ENCODE data around the gene COL8A2.
A peak's percentile ranks its signal among the peaks of the same experiment; 100 is the strongest.
"Not testable (repeated sequence)": the region's sequence is repeated elsewhere in the genome, so short reads cannot be mapped to it uniquely, and the experiment has no call there.

COL8A2 gene

DNA sequence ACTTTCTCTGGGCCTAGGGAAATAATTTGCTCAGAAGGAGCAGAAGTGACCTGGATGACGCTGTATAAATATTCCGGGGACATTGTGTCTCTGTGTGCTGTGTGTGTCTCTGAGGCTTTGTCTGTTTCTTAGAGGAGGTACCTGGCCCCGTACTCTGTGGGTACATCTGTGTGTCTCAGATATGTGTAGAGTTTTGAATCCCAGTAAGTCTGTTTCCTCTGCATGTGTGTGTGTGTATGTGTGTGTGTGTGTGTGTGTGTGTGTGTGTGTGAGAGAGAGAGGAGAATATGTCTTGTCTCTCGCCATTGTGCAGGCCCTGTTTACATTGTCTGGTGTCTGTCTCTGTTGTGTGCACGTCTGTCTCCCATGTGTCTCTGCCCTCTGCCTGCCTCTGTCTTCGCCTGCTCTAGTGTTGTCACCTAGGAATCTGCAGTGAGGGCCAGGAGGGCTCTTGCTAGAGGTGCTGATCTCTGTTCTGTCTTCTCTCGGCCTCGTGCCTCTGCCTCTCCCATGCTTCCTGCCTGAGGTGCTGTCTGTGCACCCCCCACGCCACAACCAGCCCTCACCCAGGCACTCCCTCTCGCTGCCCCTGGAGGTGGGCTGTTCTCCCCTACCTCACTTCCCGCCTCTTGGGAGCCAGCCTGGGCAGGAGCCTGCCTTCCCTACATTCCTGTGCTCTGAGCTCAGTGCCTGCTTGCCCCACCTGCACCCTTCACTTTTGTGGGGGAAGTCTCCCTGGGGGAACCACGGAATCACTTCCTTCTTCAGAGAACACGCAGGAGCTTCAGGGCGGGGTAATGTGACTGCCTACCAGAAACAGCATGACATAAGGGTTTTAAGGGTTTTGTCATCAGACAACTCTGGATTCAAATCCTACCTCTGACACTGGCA is 36.9 kb upstream of the COL8A2 start:
- H3K27me3 Mint-ChIP-seq: no peaks in the 10 kb centered on the region
- ATAC-seq (replicated peaks): peak; percentile 64
- peak overlapping the region; percentile 97 to 99 for H3K27ac Mint-ChIP-seq
- peak overlapping the region; percentile 82 for H3K4me3 Mint-ChIP-seq
- H3K9me3 Mint-ChIP-seq: no peaks in the 10 kb centered on the region
- peaks cover 37% of the 10 kb centered on the region for H3K36me3 Mint-ChIP-seq (ENCODE audit: insufficient read depth)
- peaks cover 67 to 77% of the 10 kb centered on the region in 2 donors for H3K4me1 Mint-ChIP-seq (ENCODE audit: low read depth in 2 of 2)
- peak; percentile 30 to 51 (median 41) for DNase-seq

DNA sequence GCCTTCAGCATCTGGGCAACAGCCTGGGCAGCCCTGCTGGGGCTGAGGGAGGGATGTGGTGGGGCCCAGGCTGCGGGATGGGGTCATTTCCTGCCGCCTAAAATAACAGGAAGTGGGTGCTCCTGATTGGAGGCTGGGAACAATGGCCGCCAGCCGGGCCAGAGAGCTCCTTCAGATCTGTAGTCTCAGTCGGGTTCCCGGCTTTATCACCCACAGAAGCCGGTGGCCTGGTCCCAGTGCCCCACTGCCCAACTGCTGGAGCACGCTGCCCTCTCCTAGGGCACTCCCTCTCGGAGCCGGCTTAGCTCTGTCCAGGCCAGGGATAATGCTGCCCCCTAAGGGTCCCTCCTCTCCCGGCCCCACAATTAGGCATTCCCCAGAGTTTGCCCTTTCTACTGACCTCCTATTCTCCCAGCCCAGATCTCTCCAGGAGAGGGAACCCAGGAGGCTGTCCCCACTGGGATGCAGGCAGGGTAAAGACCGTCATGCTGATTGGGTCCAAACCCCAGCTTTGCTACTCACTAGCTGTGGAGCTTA is 36.0 kb upstream of the COL8A2 start:
- Mint-ChIP-seq H3K36me3 (ENCODE audit: insufficient read depth) (peaks cover 34% of the 10 kb centered on the region), H3K4me3 (peak overlapping the region; percentile 82), H3K27ac (peak overlapping the region; percentile 97 to 99), H3K9me3 (no peaks in the 10 kb centered on the region), H3K4me1 (ENCODE audit: low read depth in 2 of 2) (peaks cover 61 to 69% of the 10 kb centered on the region in 2 donors), H3K27me3 (no peaks in the 10 kb centered on the region)
- DNase-seq (peak; percentile 34 to 52 (median 43)), ATAC-seq (replicated peaks) (peak; percentile 43)

DNA sequence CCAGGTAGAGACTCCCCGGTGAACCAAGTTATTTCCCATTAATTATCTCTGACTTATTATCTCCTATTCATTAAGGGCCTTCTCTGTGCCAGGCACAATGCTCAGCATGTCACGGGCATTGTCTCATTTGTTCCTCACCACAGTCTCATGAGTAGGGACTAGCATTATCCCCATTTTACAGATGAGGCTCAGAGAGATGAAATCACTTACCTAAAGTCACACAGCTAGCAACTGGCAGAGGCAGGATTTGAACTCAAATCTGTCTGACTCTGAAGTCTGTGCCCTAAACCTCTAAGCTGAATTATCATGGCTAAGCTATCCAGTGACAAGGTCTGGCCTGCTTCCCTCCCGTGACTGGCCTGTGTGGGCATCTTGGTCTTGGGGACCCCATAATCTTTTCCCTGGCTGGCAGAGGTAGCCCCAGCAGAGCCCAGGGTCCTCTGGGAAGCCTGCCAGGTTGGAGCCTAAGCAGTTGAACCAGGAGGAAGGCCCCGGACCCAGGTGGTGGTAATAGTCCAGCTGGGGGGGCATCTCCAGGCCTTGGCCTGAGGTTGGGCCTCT is 35.4 kb upstream of the COL8A2 start:
- ATAC-seq (replicated peaks): no peak
- Mint-ChIP-seq H3K9me3 (no peaks in the 10 kb centered on the region), H3K27me3 (no peaks in the 10 kb centered on the region), H3K27ac (peak overlapping the region; percentile 97 to 99), H3K36me3 (ENCODE audit: insufficient read depth) (peaks cover 33% of the 10 kb centered on the region), H3K4me3 (peak overlapping the region; percentile 82), H3K4me1 (ENCODE audit: low read depth in 2 of 2) (peaks cover 58 to 66% of the 10 kb centered on the region in 2 donors)
- DNase-seq: no peak

DNA sequence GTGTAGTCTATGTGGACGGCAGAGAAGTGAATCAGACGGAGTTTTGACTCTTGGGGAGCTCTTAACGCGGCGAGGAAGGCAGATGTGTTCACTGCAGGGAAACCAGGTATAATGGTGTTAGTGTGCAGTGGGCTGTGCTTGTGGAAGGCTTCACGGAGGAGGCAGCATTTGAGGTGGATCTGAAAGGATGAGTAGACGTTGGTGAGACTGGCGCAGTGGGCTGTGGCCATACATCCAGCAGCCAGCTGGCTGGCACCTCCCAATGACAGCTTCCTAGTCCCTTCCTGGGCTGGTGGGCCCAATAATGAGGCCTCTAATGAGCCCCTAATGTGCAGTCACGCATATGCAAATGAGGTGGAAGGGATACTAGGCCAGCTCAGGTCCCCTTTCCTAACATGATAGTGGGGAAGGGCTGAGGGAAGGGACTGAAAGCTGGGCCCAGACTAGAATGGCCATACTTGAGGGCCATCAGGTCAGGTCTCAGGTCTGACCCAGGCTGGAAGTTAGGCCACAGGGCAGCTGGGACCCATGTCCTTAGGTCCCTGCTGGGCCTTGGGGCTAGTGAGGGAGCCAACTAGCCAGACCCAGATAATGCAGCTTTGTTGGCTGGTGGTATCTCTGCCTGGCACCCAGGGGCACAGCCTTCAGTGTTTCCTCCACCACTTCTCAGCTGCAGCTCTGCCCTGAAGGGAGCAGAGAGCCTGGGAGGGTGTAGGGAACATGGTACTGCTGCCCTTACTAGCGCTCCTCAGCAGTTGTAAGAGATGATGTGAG is 34.8 kb upstream of the COL8A2 start:
- no peaks in the 10 kb centered on the region for H3K9me3 Mint-ChIP-seq
- H3K4me1 Mint-ChIP-seq (ENCODE audit: low read depth in 2 of 2): peaks cover 58 to 68% of the 10 kb centered on the region in 2 donors
- H3K27ac Mint-ChIP-seq: peak overlapping the region; percentile 97 to 99
- H3K27me3 Mint-ChIP-seq: no peaks in the 10 kb centered on the region
- H3K36me3 Mint-ChIP-seq (ENCODE audit: insufficient read depth): peaks cover 30% of the 10 kb centered on the region
- no peak for DNase-seq
- peak overlapping the region; percentile 82 for H3K4me3 Mint-ChIP-seq
- ATAC-seq (replicated peaks): no peak

DNA sequence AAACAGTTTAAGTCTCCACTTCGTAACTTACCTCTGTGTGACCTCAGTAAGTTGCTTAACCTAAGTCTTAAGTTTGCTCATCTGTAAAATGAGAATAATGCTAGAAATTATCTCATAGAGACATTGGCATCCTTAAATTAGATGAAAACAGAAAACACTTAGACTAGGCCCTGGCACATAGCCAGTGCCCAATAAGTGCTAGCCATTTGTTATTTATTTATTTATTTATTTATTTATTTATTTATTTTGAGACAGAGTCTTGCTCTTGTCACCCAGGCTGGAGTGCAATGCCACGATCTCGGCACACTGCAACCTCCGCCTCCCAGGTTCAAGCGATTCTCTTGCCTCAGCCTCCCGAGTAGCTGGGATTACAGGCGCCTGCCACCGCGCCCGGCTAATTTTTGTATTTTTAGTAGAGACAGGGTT is 33.8 kb upstream of the COL8A2 start:
- Mint-ChIP-seq H3K4me3 (peak overlapping the region; percentile 93 to 95), H3K27ac (peak overlapping the region; percentile 97 to 99), H3K36me3 (ENCODE audit: insufficient read depth) (peaks cover 30% of the 10 kb centered on the region), H3K4me1 (ENCODE audit: low read depth in 2 of 2) (peaks cover 56 to 66% of the 10 kb centered on the region in 2 donors)
- not testable (repeated sequence) for H3K9me3 Mint-ChIP-seq; H3K27me3 Mint-ChIP-seq; DNase-seq; ATAC-seq (replicated peaks)

DNA sequence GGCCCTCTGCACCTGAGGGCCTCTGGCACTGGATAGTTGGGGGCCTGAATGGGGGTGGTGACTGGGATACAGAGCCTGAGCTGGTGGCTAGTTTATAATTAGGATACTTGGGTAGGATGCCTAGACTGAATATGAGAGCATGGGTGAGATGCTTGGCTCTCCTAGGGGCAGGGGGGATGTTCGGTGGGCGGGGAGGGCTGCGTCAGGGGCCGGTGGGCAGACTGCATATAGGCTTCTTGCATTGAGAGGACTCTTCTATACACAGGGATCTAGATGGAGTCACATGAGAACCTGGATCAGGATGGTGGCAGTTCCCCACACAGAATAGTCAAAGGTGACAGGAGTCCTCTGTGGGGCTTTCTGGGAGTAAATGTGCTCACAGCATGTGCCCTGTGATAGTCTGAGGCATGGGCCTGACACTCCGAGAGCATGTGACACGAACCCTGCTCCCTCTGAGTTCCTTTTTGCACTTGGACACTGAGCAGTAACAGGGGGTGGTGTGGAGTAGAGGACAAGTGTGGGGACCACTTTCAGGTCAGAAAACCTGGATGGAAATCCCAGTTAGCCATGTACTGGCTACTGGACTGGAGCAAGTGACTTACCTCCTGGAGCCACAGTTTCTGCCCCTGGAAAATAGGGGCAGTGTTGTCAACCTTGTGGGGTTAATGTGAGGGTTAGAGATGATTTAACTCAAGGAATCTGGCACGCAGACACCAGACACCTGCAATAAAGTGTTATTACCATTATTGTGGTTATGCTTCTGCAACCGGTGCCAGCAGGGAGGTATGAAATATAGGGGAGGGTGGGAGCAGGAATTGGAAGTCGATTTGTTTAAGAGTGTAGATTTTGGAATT is 33.2 kb upstream of the COL8A2 start:
- peak overlapping the region; percentile 93 to 96 for H3K27ac Mint-ChIP-seq
- DNase-seq: no peak
- no peaks in the 10 kb centered on the region for H3K9me3 Mint-ChIP-seq
- H3K4me3 Mint-ChIP-seq: peak overlapping the region; percentile 93 to 95
- H3K36me3 Mint-ChIP-seq (ENCODE audit: insufficient read depth): peaks cover 30% of the 10 kb centered on the region
- ATAC-seq (replicated peaks): no peak
- H3K27me3 Mint-ChIP-seq: no peaks in the 10 kb centered on the region
- H3K4me1 Mint-ChIP-seq (ENCODE audit: low read depth in 2 of 2): peaks cover 61 to 64% of the 10 kb centered on the region in 2 donors

DNA sequence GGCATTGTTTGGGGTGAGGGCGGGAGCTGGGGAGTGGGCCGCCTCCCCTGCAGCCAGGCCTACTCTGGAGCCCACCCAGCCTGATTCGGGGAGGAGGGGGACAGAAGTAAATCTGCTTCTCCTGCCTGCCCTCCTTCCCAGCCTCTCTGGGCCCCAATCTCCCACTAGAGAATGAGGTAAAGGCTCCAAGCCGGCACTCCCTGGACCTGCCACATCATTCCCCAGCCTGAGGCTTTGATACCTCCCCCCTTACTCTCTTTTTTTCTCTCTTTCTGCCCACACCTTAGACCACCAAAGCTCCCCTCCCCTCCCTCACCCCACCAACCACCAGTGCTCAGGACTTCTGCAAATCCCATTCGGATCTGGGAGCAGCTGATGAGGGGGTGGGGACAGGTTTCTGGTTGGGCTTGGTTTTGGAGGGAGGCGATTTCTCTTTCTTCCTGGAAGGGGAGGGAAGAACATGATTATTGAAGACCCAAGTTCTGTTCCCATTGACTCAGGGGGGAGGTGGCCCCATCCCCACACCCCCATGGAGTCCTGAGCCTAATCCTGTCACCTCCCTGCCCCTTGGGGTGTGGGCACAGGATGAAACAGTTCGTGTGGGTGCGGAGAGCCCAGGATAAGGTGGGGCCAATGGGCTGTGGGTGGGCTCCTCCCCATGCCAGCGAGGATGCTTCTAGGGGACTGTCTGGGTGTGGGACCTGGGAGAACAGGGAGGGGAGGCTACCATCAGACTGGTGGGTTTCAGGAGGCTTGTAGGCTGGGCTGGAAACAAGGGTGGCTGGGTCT is 32.3 kb upstream of the COL8A2 start:
- Mint-ChIP-seq H3K27ac (peak overlapping the region; percentile 93 to 96), H3K4me3 (peak overlapping the region; percentile 93 to 95), H3K9me3 (no peaks in the 10 kb centered on the region), H3K4me1 (ENCODE audit: low read depth in 2 of 2) (peaks cover 58 to 63% of the 10 kb centered on the region in 2 donors), H3K36me3 (ENCODE audit: insufficient read depth) (peaks cover 28% of the 10 kb centered on the region), H3K27me3 (no peaks in the 10 kb centered on the region)
- DNase-seq (no peak), ATAC-seq (replicated peaks) (no peak)

DNA sequence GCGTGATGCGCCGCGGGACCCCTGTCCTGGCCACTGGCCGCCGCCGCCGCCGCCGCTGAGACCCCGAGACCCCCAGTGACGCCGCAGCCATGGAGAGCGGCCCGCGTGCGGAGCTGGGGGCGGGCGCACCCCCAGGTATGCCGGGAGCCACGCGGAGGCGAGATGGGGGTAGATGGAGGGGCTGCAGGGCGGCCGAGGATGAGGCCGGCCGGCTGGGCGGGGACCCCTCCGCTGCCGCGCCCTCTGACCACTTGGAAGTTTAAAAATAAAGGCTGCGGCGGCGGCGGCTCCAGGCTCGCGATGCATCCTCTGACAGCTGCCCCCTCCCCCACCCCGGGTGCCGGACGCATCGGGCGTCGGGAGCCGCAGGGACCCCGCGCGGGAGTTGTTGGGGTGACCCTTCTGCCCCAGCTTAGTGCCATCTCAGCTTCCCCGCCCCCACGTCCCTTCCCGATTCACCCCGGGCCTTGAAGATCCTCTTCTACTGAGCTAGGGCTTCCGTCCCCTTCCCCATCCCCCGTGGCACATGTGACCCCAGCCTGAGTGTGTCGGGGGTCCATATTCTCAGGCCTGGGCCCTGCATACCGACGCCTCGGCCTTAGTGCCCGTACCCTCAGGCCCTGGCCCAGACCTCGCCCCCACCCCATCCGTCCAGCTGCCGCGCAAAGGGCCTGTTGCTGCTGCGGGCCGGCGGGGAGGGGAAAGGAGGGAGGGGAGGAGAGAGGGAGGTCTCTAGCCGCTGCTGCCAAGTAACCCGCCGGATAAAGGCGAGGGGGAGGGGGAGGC is 31.5 kb upstream of the COL8A2 start:
- Mint-ChIP-seq H3K9me3 (no peaks in the 10 kb centered on the region), H3K4me1 (ENCODE audit: low read depth in 2 of 2) (peaks cover 54 to 63% of the 10 kb centered on the region in 2 donors), H3K27ac (peak overlapping the region; percentile 93 to 96), H3K4me3 (peak overlapping the region; percentile 93 to 95), H3K36me3 (ENCODE audit: insufficient read depth) (peaks cover 20% of the 10 kb centered on the region), H3K27me3 (no peaks in the 10 kb centered on the region)
- ATAC-seq (replicated peaks): no peak
- peak in 2 of 3 experiments; percentile 21 to 41 for DNase-seq

DNA sequence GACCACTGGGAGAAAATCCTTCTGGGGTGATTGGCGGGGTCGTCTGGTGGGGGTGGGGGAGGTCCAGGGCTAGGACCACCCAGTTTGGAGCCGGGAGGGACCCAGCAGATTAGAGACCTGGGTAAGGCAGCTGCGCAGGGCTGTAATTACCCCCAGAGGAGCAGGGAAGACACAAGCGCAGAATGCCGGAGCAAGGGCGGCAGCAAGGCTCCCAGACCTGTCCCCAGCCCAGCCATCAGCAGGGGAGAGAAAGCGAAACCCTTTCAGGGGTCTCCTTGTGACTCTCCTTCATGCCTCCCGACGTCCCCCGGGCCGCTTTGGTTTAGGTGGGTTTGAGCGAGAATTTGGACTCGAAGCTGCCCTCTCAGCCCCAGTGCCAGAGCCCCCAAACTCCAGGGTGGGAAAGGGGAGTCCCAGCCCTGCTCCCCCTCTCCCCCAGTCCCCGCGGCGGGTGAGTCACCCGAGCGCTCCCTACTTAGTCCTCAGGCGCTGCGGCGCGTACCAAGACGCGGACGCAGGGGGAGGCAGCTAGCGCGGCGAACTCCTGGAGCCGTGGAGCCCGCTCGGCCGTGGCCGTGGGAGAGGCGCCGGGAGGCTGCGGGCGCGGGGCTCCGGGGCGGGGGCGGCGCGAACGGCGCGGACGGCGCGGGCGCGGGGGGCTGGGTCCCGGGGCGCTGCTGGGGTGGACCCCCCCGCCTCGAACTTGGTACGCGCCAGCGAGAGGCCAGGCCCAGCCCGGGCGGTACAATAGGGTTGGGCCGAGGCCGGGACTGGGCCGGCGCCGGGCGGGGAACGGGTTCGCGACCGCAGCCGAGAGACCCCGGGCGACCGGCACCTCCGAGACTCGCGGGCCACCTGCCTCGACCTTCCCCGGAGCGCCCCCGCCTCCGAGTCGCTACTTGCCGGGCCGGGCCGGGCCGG is 30.6 kb upstream of the COL8A2 start, which contains the start of gene MAP7D1:
Gene MAP7D1 (plus strand): TSS at position 753 of the 921 bp plus-strand sequence. CDS start 258 bp downstream, outside the sequence.
- Mint-ChIP-seq H3K4me3 (peak within 1 kb of the TSS; percentile 93 to 95), H3K27me3 (no peaks in the 10 kb centered on the region), H3K36me3 (ENCODE audit: insufficient read depth) (peaks cover 19% of the 10 kb centered on the region), H3K27ac (peak within 1 kb of the TSS; percentile 96 to 98), H3K4me1 (ENCODE audit: low read depth in 2 of 2) (peaks cover 52 to 56% of the 10 kb centered on the region in 2 donors), H3K9me3 (no peaks in the 10 kb centered on the region)
- ATAC-seq (replicated peaks) (peak; percentile 76), DNase-seq (peak; percentile 80 to 85 (median 81))

DNA sequence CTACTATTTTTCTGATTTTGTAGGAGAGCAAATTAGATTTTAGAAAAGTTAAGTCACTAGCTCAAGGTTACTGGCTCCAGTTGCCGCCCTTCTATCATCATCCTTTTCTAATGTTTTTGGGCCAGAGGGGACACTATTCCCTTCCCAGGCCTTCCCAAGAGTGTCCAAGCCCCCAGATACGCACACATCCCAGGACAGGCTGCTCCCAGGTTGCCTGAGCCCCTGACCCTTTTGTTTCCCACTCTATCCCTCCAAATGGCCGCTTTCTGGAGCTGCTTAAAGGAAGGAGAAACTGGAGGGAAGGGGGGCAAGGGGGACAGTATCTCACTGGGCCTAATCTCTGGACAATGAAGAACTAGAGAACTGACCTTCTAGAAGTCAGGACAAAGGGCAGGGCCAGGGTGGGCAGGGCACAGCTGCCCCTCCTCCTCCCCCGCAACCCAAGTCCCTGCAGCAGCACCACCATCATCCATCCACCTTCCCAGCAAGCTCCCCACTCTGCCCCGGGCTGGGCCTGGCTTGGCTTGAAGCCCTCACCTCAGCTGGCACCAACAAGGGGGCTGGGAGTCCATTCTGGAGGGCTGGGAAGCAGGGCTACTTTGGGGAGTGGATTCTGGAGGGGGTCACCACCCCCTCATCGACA is 29.9 kb upstream of the COL8A2 start:
- ATAC-seq (replicated peaks): no peak
- peaks cover 50 to 57% of the 10 kb centered on the region in 2 donors for H3K4me1 Mint-ChIP-seq (ENCODE audit: low read depth in 2 of 2)
- peak overlapping the region; percentile 96 to 98 for H3K27ac Mint-ChIP-seq
- peak overlapping the region; percentile 86 to 87 for H3K4me3 Mint-ChIP-seq
- no peaks in the 10 kb centered on the region for H3K27me3 Mint-ChIP-seq
- H3K36me3 Mint-ChIP-seq (ENCODE audit: insufficient read depth): peaks cover 19% of the 10 kb centered on the region
- H3K9me3 Mint-ChIP-seq: no peaks in the 10 kb centered on the region
- DNase-seq: no peak

All from effector memory CD8-positive, alpha-beta T cell (primary cell).